ENCODE measurements around the gene CISD2.
"Not testable (repeated sequence)": the region's sequence is repeated elsewhere in the genome, so short reads cannot be mapped to it uniquely, and the experiment has no call there.

The CISD2 gene

GRCh38 chr4:102850370-102850769, 18.4 kb upstream of the CISD2 start:
- DNase-seq (ENCODE audit: low read depth) = no peak

- DNase-seq (ENCODE audit: low read depth) = no peak
Observed at GRCh38 chr4:102858828-102859464, 9.8 kb upstream of the CISD2 start.

- DNase-seq (ENCODE audit: low read depth) = no peak
Observed at GRCh38 chr4:102860611-102861324, 8.0 kb upstream of the CISD2 start.

- DNase-seq (ENCODE audit: low read depth) = no peak
Observed at GRCh38 chr4:102862016-102862415, 6.8 kb upstream of the CISD2 start.

GRCh38 chr4:102862747-102863146, 6.0 kb upstream of the CISD2 start:
- no peak for DNase-seq (ENCODE audit: low read depth)

- not testable (repeated sequence) for DNase-seq (ENCODE audit: low read depth)
Observed at GRCh38 chr4:102865327-102865726, 3.5 kb upstream of the CISD2 start.

- DNase-seq (ENCODE audit: low read depth) = no peak
Observed at GRCh38 chr4:102867278-102868152, 1.3 kb upstream of the CISD2 start.

- no peak for DNase-seq (ENCODE audit: low read depth)
Observed at GRCh38 chr4:102868153-102868780, 525 bp upstream of the CISD2 start.

- no peak for DNase-seq (ENCODE audit: low read depth)
Observed at GRCh38 chr4:102869569-102870197, 891 bp downstream of the CISD2 start.

- DNase-seq (ENCODE audit: low read depth) = no peak
Observed at GRCh38 chr4:102871772-102872171, 3.0 kb downstream of the CISD2 start.

GRCh38 chr4:102877477-102878106, 8.8 kb downstream of the CISD2 start:
- not testable (repeated sequence) for DNase-seq (ENCODE audit: low read depth)

GRCh38 chr4:102878349-102878748, 9.6 kb downstream of the CISD2 start:
- DNase-seq (ENCODE audit: low read depth) = peak; percentile 17

GRCh38 chr4:102878901-102879300, 10.1 kb downstream of the CISD2 start:
- no peak for DNase-seq (ENCODE audit: low read depth)

- no peak for DNase-seq (ENCODE audit: low read depth)
Observed at GRCh38 chr4:102881343-102881742, 12.6 kb downstream of the CISD2 start.

- no peak for DNase-seq (ENCODE audit: low read depth)
Observed at GRCh38 chr4:102883278-102883677, 14.5 kb downstream of the CISD2 start.

- DNase-seq (ENCODE audit: low read depth) = not testable (repeated sequence)
Observed at GRCh38 chr4:102888570-102888969, 19.8 kb downstream of the CISD2 start.

GRCh38 chr4:102889866-102890265, 21.1 kb downstream of the CISD2 start:
- not testable (repeated sequence) for DNase-seq (ENCODE audit: low read depth)

GRCh38 chr4:102896547-102896946, 27.8 kb downstream of the CISD2 start:
- DNase-seq (ENCODE audit: low read depth) = not testable (repeated sequence)

GRCh38 chr4:102897610-102898009, 28.8 kb downstream of the CISD2 start:
- not testable (repeated sequence) for DNase-seq (ENCODE audit: low read depth)

- no peak for DNase-seq (ENCODE audit: low read depth)
Observed at GRCh38 chr4:102901804-102902203, 33.0 kb downstream of the CISD2 start.

- no peak for DNase-seq (ENCODE audit: low read depth)
Observed at GRCh38 chr4:102918859-102919258, 50.1 kb downstream of the CISD2 start.
